T-helper 1 cell treated with Interleukin-12 subunit alpha and Interleukin-12 subunit beta and Interleukin-4 antibody, amounts not matched to agents 30 μg/mL and 1 μg/mL, for 36 hours (primary cell): ENCODE data around the gene MYL4.
A peak's percentile ranks its signal among the peaks of the same experiment; 100 is the strongest.

ENCODE experiments used
- H3K27ac Mint-ChIP-seq: one replicate; pipeline ENCODE4 v1.8.0; 2021; ENCODE audit warnings: mild to moderate bottlenecking, mixed read lengths
- H3K27me3 Mint-ChIP-seq: one replicate; pipeline ENCODE4 v1.8.0; 2021; ENCODE audit warnings: low read depth, mixed read lengths
- H3K36me3 Mint-ChIP-seq: one replicate; pipeline ENCODE4 v1.8.0; 2021; ENCODE audit warnings: low read depth, mixed read lengths
- H3K4me1 Mint-ChIP-seq: one replicate; pipeline ENCODE4 v1.8.0; 2021; ENCODE audit warnings: low read depth, mixed read lengths
- H3K4me3 Mint-ChIP-seq: one replicate; pipeline ENCODE4 v1.8.0; 2021; ENCODE audit warnings: mild to moderate bottlenecking, moderate library complexity, mixed read lengths
- H3K9me3 Mint-ChIP-seq: one replicate; pipeline ENCODE4 v1.8.0; 2021; ENCODE audit warnings: mixed read lengths

The MYL4 gene

DNA sequence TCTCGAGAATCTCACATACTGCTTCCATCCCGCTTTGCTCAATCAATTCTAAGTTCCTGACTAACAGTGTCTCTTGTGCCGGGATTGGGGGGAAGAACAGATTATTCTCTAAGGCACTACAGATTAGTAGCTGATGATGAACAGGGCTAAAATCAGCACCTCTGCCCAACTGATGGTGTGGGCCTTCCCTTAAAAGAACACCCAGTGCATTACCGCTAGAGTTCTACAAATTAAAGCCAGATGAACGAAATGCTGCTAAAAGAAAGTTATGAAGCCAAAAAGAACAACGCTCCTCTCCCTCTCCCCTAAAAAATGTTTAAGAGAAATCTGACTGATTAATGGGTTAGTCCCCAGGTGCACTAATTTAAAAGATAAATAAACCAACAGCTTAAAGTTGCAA lies 24.5 kb upstream of the MYL4 start:
- H3K4me3 Mint-ChIP-seq = no peak overlapping the region
- H3K27me3 Mint-ChIP-seq = no peaks in the 10 kb centered on the region
- no peak overlapping the region for H3K27ac Mint-ChIP-seq
- no peaks in the 10 kb centered on the region for H3K9me3 Mint-ChIP-seq
- peaks cover 48% of the 10 kb centered on the region for H3K4me1 Mint-ChIP-seq
- H3K36me3 Mint-ChIP-seq = peaks cover 13% of the 10 kb centered on the region

DNA sequence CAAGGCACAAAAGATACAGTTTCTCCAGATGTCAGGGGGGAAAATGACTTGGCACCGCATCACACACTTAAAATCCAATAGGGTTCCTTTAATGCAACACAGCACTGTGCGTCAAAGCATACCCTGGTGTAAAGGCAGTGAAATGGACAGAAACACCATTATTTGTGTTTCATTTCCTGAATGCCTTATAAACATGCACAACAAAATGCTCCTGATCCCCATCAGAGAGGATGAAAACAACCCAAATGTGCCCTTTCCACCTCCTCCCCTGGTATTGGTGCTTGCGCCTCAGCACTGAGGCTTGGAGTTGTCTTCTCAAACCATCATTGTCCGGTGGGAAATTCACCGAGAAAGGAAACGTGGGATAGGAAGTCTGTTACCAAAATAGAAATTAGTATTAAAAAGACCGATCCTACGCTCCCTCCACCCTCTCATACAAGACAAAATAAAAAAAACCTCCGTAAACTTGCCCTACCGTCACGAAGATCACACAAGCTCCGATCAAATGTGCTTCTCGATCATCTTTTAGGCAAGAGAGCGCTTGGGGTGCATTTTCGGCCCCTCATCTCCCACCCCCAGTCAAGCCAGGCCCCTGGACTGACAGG lies 20.8 kb upstream of the MYL4 start:
- Mint-ChIP-seq H3K4me1 (peaks cover 37% of the 10 kb centered on the region), H3K27ac (peak overlapping the region; percentile 89), H3K36me3 (peaks cover 6% of the 10 kb centered on the region), H3K27me3 (no peaks in the 10 kb centered on the region), H3K9me3 (no peaks in the 10 kb centered on the region), H3K4me3 (peak overlapping the region; percentile 91)

GRCh38 chr17:47188876-47189731 lies 20.0 kb upstream of the MYL4 start, which contains the start of gene CDC27:
TSS of gene CDC27 (minus strand) at chr17:47189295. CDS start at chr17:47189172, 123 bp downstream.
- no peaks in the 10 kb centered on the region for H3K9me3 Mint-ChIP-seq
- H3K27ac Mint-ChIP-seq = peak within 1 kb of the TSS; percentile 89
- H3K36me3 Mint-ChIP-seq = peaks cover 6% of the 10 kb centered on the region
- no peaks in the 10 kb centered on the region for H3K27me3 Mint-ChIP-seq
- H3K4me3 Mint-ChIP-seq = peak within 1 kb of the TSS; percentile 91
- peaks cover 32% of the 10 kb centered on the region for H3K4me1 Mint-ChIP-seq

GRCh38 chr17:47189732-47190237 lies 19.4 kb upstream of the MYL4 start:
- Mint-ChIP-seq H3K4me3 (peak overlapping the region; percentile 91), H3K36me3 (peaks cover 4% of the 10 kb centered on the region), H3K4me1 (peaks cover 25% of the 10 kb centered on the region)

GRCh38 chr17:47190243-47190642 lies 18.9 kb upstream of the MYL4 start:
- H3K9me3 Mint-ChIP-seq = no peaks in the 10 kb centered on the region
- H3K4me3 Mint-ChIP-seq = peak overlapping the region; percentile 91
- no peak overlapping the region for H3K27ac Mint-ChIP-seq
- H3K36me3 Mint-ChIP-seq = peaks cover 4% of the 10 kb centered on the region
- H3K27me3 Mint-ChIP-seq = no peaks in the 10 kb centered on the region
- peaks cover 24% of the 10 kb centered on the region for H3K4me1 Mint-ChIP-seq

More at GRCh38 chr17:47189732-47190237, 19.4 kb upstream of the MYL4 start:
- peak overlapping the region; percentile 89 for H3K27ac Mint-ChIP-seq
- no peaks in the 10 kb centered on the region for H3K9me3 Mint-ChIP-seq
- no peaks in the 10 kb centered on the region for H3K27me3 Mint-ChIP-seq

DNA sequence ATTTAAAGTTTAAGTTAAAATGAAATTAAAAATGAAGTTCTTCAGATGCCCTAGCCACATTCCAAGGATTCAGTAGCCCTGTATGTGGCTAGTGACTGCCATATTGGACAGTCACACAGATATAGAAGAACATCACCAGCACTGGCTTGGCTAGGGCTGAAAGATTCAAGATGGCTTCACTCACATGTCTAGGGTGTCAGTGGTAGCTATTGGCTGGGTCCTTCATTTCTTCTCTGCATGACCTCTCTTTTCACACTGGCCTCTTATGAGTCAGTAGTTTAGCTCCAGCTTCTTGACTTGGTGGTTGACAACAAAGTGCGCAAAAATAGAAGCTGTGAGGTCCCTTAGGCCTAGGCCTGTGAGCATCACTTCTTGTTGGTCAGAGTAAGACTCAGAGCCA lies 18.4 kb upstream of the MYL4 start:
- Mint-ChIP-seq H3K27ac (no peak overlapping the region), H3K9me3 (no peaks in the 10 kb centered on the region), H3K4me3 (no peak overlapping the region), H3K27me3 (no peaks in the 10 kb centered on the region), H3K4me1 (peaks cover 24% of the 10 kb centered on the region), H3K36me3 (peaks cover 4% of the 10 kb centered on the region)

- H3K9me3 Mint-ChIP-seq = no peaks in the 10 kb centered on the region
- no peaks in the 10 kb centered on the region for H3K27me3 Mint-ChIP-seq
- no peak overlapping the region for H3K4me3 Mint-ChIP-seq
- H3K4me1 Mint-ChIP-seq = peaks cover 15% of the 10 kb centered on the region
- H3K36me3 Mint-ChIP-seq = no peaks in the 10 kb centered on the region
- H3K27ac Mint-ChIP-seq = no peak overlapping the region
Measured at GRCh38 chr17:47192554-47192953, 16.6 kb upstream of the MYL4 start.

- Mint-ChIP-seq H3K27me3 (no peaks in the 10 kb centered on the region), H3K36me3 (no peaks in the 10 kb centered on the region), H3K9me3 (no peaks in the 10 kb centered on the region), H3K4me3 (no peak overlapping the region), H3K27ac (no peak overlapping the region), H3K4me1 (peaks cover 12% of the 10 kb centered on the region)
Measured at GRCh38 chr17:47193931-47194511, 15.1 kb upstream of the MYL4 start.

GRCh38 chr17:47197821-47198220 lies 11.3 kb upstream of the MYL4 start:
- no peaks in the 10 kb centered on the region for H3K27me3 Mint-ChIP-seq
- H3K36me3 Mint-ChIP-seq = no peaks in the 10 kb centered on the region
- no peak overlapping the region for H3K4me3 Mint-ChIP-seq
- no peaks in the 10 kb centered on the region for H3K9me3 Mint-ChIP-seq
- no peak overlapping the region for H3K27ac Mint-ChIP-seq
- peaks cover 13% of the 10 kb centered on the region for H3K4me1 Mint-ChIP-seq

DNA sequence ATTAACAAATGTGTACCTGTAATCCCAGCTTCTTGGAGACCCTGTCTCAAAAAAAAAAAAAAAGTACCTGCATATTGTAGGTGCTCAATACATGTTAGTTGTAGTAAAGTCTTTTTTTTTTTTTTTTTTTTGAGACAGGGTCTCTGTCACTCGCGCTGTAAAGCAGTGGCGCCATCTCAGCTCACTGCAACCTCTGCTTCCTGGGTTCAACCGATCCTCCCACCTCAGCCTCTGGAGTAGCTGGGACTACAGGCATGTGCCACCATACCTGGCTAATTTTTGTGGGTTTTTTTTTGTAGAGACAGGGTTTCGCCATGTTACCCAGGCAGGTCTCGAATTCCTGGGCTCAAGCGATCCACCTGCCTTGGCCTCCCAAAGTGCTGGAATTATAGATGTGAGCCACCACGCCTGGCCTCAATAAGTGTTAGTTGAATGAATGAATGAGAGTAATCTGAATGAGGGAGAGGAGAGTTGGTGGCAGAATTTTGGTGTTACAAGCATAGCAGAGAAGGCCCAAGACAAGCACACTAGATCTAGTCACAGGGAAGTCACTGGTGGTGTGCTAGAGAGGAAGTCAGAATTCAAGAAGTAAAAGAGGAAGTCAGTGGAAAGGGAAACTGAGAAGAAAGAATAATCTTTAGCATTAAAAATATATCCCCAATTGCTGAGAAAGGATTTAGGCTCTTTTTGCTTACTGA lies 9.4 kb upstream of the MYL4 start:
- H3K4me1 Mint-ChIP-seq = peaks cover 28% of the 10 kb centered on the region
- H3K4me3 Mint-ChIP-seq = no peak overlapping the region

DNA sequence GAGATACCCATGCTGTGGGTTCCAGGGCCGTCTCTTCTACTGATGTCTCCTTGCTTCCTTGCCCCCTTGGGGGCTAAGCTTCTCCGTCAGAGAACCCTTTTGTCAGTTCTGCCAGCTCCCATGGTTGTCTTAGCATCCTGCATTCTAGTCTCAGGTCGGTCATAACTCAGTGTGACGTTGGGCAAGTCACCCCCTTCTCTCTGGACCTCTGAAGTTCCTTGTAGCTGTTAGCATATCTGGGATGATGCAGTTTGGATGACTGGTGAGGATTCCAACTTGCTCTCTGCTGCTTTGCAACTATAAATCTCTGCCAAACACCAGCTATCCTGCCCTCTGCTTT lies 8.9 kb upstream of the MYL4 start:
- peak overlapping the region; percentile 23 for H3K27ac Mint-ChIP-seq
- no peak overlapping the region for H3K4me3 Mint-ChIP-seq
- H3K4me1 Mint-ChIP-seq = peaks cover 33% of the 10 kb centered on the region
- H3K27me3 Mint-ChIP-seq = no peaks in the 10 kb centered on the region
- H3K36me3 Mint-ChIP-seq = no peaks in the 10 kb centered on the region
- H3K9me3 Mint-ChIP-seq = no peaks in the 10 kb centered on the region

More for the DNA sequence above, 9.4 kb upstream of the MYL4 start:
- peak overlapping the region; percentile 6 for H3K27ac Mint-ChIP-seq
- H3K27me3 Mint-ChIP-seq = no peaks in the 10 kb centered on the region
- no peaks in the 10 kb centered on the region for H3K36me3 Mint-ChIP-seq
- no peaks in the 10 kb centered on the region for H3K9me3 Mint-ChIP-seq

DNA sequence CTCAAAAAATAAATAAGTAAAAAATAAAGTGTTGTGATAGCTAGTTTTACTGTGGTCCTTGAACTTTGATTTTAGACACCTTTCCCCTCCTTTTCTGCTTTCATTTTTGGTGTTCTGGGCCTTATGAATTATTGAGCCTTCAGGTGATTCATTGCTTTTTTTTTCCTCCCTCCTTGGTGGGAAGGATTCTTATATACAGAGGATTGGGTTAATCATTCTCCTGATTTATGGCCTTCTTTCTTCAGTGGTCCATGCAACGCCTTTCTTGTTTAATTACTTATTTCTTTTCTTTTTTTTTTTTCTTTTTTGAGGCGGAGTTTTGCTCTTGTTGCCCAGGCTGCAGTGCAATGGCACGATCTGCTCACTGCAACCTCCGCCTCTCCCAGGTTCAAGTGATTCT lies 8.0 kb upstream of the MYL4 start:
- no peaks in the 10 kb centered on the region for H3K9me3 Mint-ChIP-seq
- H3K36me3 Mint-ChIP-seq = no peaks in the 10 kb centered on the region
- no peaks in the 10 kb centered on the region for H3K27me3 Mint-ChIP-seq

DNA sequence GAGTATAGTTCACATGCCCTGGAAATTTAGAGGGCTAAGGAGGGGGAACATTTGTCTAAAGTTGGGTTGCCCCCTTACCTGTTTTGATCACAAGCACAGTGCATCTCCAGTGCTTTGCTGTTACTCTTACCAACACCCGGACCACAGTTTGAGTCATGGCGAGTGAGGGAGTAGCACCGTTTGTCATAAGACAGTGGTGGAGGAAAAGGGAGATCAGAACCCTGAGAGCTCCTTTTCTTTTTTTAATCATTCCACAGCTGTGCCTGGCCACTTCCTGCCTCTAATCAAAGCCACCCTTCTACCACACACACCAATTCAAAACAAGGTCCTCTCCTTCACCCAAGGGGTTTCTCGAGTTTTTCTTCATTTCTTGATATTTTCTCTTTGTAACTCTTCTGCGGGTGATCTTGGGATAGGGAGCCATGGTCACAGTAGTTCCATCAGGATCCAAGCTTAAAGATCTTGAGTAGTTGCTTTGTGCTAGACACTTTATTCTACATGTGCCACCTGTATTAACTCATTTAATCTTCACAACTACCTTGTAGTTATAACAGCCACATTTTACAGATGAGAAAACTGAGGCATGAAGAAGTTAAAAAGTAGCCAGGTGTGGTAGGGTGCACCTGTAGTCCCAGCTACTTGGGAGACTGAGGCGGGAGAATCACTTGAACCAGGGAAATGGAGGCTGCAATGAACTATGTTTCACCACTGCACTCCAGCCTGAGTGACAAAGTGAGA lies 5.0 kb upstream of the MYL4 start:
- Mint-ChIP-seq H3K27ac (peak overlapping the region; percentile 94), H3K36me3 (no peaks in the 10 kb centered on the region), H3K9me3 (no peaks in the 10 kb centered on the region), H3K4me1 (peaks cover 48% of the 10 kb centered on the region), H3K27me3 (peaks cover 1% of the 10 kb centered on the region), H3K4me3 (peak overlapping the region; percentile 60)

More for the DNA sequence above, 8.0 kb upstream of the MYL4 start:
- H3K4me3 Mint-ChIP-seq = no peak overlapping the region
- no peak overlapping the region for H3K27ac Mint-ChIP-seq
- H3K4me1 Mint-ChIP-seq = peaks cover 39% of the 10 kb centered on the region
